Cardiac fibroblast (primary cell): ENCODE measurements around the gene HSPD1.

Experiments used
- DNase-seq, 2 donors: peaks; one replicate each; pipeline versions ENCODE4 v3.0.0 to v3.0.0-alpha.2; 2010; ENCODE audit warnings: low read depth in 2 of 2
- H3K4me3 ChIP-seq, 2 donors: replicated peaks in 1 of 2; 1 replicate in 1 of 2; 2 replicates in 1 of 2; pipeline ENCODE4 v1.5.1; 2011; ENCODE audit warnings: low read depth in 2 of 2, low read length in 2 of 2, mild to moderate bottlenecking in 2 of 2, moderate library complexity in 1 of 2
- TF ChIP-seq, protein P1 (sequence below): IDR thresholded peaks from one replicate; pipeline ENCODE4 v1.5.1; 2011; ENCODE audit warnings: low read depth, mild to moderate bottlenecking, low read length, inconsistent platforms

Gene HSPD1

DNA sequence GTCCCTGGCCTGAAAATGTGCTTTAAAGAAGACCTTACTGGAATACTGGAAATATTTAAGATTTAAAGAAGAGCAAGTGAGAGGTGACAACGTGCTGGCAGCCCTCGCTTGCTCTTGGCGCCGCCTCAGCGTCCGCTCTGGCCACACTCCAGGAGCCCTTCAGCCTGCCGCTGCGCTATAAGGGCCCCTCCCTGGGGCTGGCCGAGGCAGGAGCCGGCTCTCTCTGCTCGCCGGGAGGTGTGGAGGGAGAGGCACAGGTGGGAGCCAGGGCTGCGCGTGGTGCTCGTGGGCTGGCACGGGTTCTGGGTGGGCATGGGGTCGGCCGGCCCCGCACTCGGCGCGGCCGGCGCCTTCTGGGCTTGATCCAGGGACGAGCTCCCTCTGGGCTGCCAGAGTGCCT is 49.2 kb downstream of the HSPD1 start:
- DNase-seq: no peak
- TF ChIP-seq, protein P1, sequence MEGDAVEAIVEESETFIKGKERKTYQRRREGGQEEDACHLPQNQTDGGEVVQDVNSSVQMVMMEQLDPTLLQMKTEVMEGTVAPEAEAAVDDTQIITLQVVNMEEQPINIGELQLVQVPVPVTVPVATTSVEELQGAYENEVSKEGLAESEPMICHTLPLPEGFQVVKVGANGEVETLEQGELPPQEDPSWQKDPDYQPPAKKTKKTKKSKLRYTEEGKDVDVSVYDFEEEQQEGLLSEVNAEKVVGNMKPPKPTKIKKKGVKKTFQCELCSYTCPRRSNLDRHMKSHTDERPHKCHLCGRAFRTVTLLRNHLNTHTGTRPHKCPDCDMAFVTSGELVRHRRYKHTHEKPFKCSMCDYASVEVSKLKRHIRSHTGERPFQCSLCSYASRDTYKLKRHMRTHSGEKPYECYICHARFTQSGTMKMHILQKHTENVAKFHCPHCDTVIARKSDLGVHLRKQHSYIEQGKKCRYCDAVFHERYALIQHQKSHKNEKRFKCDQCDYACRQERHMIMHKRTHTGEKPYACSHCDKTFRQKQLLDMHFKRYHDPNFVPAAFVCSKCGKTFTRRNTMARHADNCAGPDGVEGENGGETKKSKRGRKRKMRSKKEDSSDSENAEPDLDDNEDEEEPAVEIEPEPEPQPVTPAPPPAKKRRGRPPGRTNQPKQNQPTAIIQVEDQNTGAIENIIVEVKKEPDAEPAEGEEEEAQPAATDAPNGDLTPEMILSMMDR: no peak
- no peak overlapping the region for H3K4me3 ChIP-seq

DNA sequence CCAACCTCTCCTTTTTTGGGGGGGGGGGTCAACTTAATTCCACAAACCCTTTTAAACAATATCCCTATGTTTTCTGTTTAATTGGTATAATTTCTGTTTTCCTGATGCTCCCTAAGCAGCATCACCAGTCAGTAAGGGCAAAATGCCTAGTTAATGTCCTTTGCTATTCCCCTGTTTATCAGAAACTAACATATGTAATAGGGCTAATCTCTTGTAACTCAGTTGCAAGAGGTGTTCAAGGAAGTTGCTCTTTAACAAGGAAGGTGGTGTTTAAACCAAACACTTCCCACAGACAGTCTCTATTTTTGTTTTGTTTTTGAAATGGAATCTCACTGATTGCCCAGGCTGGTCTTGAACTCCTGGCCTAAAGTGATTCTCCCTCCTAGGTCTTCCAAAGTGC is 52.8 kb downstream of the HSPD1 start:
- no peak for DNase-seq
- TF ChIP-seq, protein P1: no peak

GRCh38 chr2:197445746-197446145 is 53.9 kb downstream of the HSPD1 start:
- H3K4me3 ChIP-seq: no peak overlapping the region
- TF ChIP-seq, protein P1: no peak
- no peak for DNase-seq

More for the DNA sequence above, 52.8 kb downstream of the HSPD1 start:
- H3K4me3 ChIP-seq: no peak overlapping the region

DNA sequence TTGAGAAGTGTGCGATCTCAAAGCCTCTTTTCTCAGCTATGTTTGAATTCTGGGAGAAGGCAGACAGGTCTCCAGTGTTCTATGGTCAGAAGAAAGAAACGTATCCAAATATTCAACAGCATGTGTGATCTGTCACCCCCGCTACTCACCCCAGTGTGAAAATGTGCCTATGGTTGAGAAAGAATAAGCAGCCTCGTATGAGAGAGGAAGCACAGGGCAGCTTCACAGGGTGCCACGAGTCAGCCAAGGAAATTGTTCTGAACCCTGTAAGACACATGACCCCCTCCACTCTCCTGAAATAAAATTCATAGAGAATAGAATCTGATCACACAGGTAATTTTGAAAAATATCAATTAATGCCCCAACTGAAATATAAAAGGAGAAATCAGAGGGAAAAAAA is 56.8 kb downstream of the HSPD1 start:
- DNase-seq: no peak
- no peak overlapping the region for H3K4me3 ChIP-seq
- TF ChIP-seq, protein P1: no peak

GRCh38 chr2:197437380-197437779 is 62.3 kb downstream of the HSPD1 start:
- H3K4me3 ChIP-seq: no peak overlapping the region
- TF ChIP-seq, protein P1: no peak
- no peak for DNase-seq
